Gastroesophageal sphincter (tissue), 3 donors: ENCODE measurements around the gene SLC35E2B.

Experiments used
- CTCF ChIP-seq, 4 experiments: fragments of 200-600 bp in 2 of 4; fragments of 450-650 bp in 2 of 4; sonication (generic) in 1 of 4; IDR thresholded peaks; one replicate each; pipeline ENCODE4 v1.5.1; 2017 to 2019; ENCODE audit warnings: antibody characterized with exemption in 4 of 4, mild to moderate bottlenecking in 2 of 4, moderate library complexity in 2 of 4
- POLR2A ChIP-seq, 2 donors: fragments of 450-650 bp; IDR thresholded peaks; one replicate each; pipeline ENCODE4 v1.6.1; 2017; ENCODE audit warnings: antibody characterized with exemption in 2 of 2, mild to moderate bottlenecking in 2 of 2, moderate library complexity in 1 of 2

- TF ChIP-seq CTCF (IDR thresholded peaks at IDR 0.05) (no peak), POLR2A (IDR thresholded peaks at IDR 0.05) (no peak)
These were observed 28.6 kb upstream of the SLC35E2B start for GRCh38 chr1:1721201-1721600.
